OCI-LY1 (cell line): ENCODE data around the gene LRIG1.

Experiments
- H2AFZ ChIP-seq: fragments of 200-600 bp; sonication (generic), shearing (Covaris generic); 2 replicates; pipeline ENCODE4 v1.6.0; 2014; ENCODE audit warnings: antibody characterized with exemption, mild to moderate bottlenecking, low read length
- H3F3A ChIP-seq: fragments of 200-600 bp; sonication (generic), shearing (Covaris generic); 2 replicates; pipeline ENCODE4 v1.6.0; 2014; ENCODE audit warnings: mild to moderate bottlenecking, antibody characterized with exemption, low read length, moderate library complexity; ENCODE audit not compliant: insufficient read depth
- H3K27ac ChIP-seq: fragments of 200-600 bp; sonication (generic); 2 replicates; pipeline ENCODE4 v1.5.1; 2014; ENCODE audit warnings: low read length, mixed run types, mild to moderate bottlenecking, low read depth; ENCODE audit not compliant: poor library complexity, severe bottlenecking
- H3K27me3 ChIP-seq: fragments of 200-600 bp; sonication (generic); 2 replicates; pipeline ENCODE4 v1.6.0; 2014; ENCODE audit warnings: antibody characterized with exemption, mild to moderate bottlenecking, low read length, moderate library complexity; ENCODE audit not compliant: insufficient read depth
- H3K36me3 ChIP-seq: fragments of 200-600 bp; sonication (generic); 2 replicates; pipeline ENCODE4 v1.6.1; 2014; ENCODE audit warnings: mild to moderate bottlenecking, antibody characterized with exemption, low read length, moderate library complexity, mixed read lengths; ENCODE audit not compliant: insufficient read depth
- H3K4me1 ChIP-seq: fragments of 200-600 bp; sonication (generic); 2 replicates; pipeline ENCODE4 v1.5.1; 2014; ENCODE audit warnings: mild to moderate bottlenecking, low read length, moderate library complexity; ENCODE audit not compliant: insufficient read depth, severe bottlenecking
- H3K4me2 ChIP-seq: fragments of 200-600 bp; sonication (generic), shearing (Covaris generic); 2 replicates; pipeline ENCODE4 v1.6.1; 2014; ENCODE audit warnings: low read length
- H3K4me3 ChIP-seq: fragments of 200-600 bp; sonication (generic); 2 replicates; pipeline ENCODE4 v1.5.1; 2014; ENCODE audit warnings: low read length, low read depth, mild to moderate bottlenecking, mixed read lengths; ENCODE audit not compliant: poor library complexity, severe bottlenecking
- H3K79me2 ChIP-seq: fragments of 200-600 bp; shearing (Covaris generic); 2 replicates; pipeline ENCODE4 v1.6.1; 2016; ENCODE audit warnings: mixed run types, low read length, mixed read lengths; ENCODE audit not compliant: insufficient read depth
- H3K9ac ChIP-seq: fragments of 200-600 bp; sonication (generic), shearing (Covaris generic); 2 replicates; pipeline ENCODE4 v1.6.1; 2014; ENCODE audit warnings: mild to moderate bottlenecking, low read length, mixed read lengths
- H3K9me2 ChIP-seq: fragments of 200-600 bp; sonication (generic), shearing (Covaris generic); 2 replicates; pipeline ENCODE4 v1.6.1; 2014; ENCODE audit warnings: low read depth, mild to moderate bottlenecking, low read length, mixed read lengths
- H3K9me3 ChIP-seq: fragments of 200-600 bp; shearing (Covaris generic); 2 replicates; pipeline ENCODE4 v1.6.1; 2014; ENCODE audit warnings: low read length, mixed read lengths
- H4K20me1 ChIP-seq: fragments of 200-600 bp; sonication (generic), shearing (Covaris generic); 2 replicates; pipeline ENCODE4 v1.6.0; 2016; ENCODE audit warnings: mild to moderate bottlenecking, low read length; ENCODE audit not compliant: insufficient read depth
- CTCF ChIP-seq: fragments of 200-600 bp; sonication (generic), shearing (Covaris generic); IDR thresholded peaks from 2 replicates; pipeline ENCODE4 v1.5.1; 2017; ENCODE audit warnings: mild to moderate bottlenecking, antibody characterized with exemption, low read length, moderate library complexity, mixed read lengths
- EZH2 ChIP-seq: fragments of 200-600 bp; sonication (generic), shearing (Covaris generic); IDR thresholded peaks from 2 replicates; pipeline ENCODE4 v1.8.0; 2017; ENCODE audit warnings: borderline replicate concordance, mixed run types, mild to moderate bottlenecking, antibody characterized with exemption, low read length, moderate library complexity, mixed read lengths

The LRIG1 gene

GRCh38 chr3:66502981-66503380 lies 2.2 kb upstream of the LRIG1 start:
- H2AFZ ChIP-seq, result no peak overlapping the region
- no peak overlapping the region for H3K27ac ChIP-seq
- no peak overlapping the region for H3K9ac ChIP-seq
- H3K4me1 ChIP-seq, result peaks cover 5% of the 10 kb centered on the region
- no peaks in the 10 kb centered on the region for H4K20me1 ChIP-seq
- no peak overlapping the region for H3K4me2 ChIP-seq
- H3F3A ChIP-seq, result 0 out of 2 replicates have a peak, but pooled peaks cover 4% of the 10 kb centered on the region
- TF ChIP-seq EZH2, result no peak
- TF ChIP-seq CTCF, result no peak
- no peaks in the 10 kb centered on the region for H3K9me2 ChIP-seq
- no peaks in the 10 kb centered on the region for H3K36me3 ChIP-seq
- H3K79me2 ChIP-seq, result no peaks in the 10 kb centered on the region
- no peak overlapping the region for H3K4me3 ChIP-seq
- 0 out of 2 replicates have a peak, but pooled peaks cover 3% of the 10 kb centered on the region for H3K27me3 ChIP-seq
- H3K9me3 ChIP-seq, result no peaks in the 10 kb centered on the region

- H3K27me3 ChIP-seq, result 0 out of 2 replicates have a peak, but pooled peaks cover 3% of the 10 kb centered on the region
- H3K4me3 ChIP-seq, result no peak overlapping the region
- H3K4me2 ChIP-seq, result no peak overlapping the region
- H3K9me3 ChIP-seq, result no peaks in the 10 kb centered on the region
- H3K9ac ChIP-seq, result no peak overlapping the region
- H3K27ac ChIP-seq, result no peak overlapping the region
- TF ChIP-seq EZH2, result no peak
- TF ChIP-seq CTCF, result no peak
- H3K79me2 ChIP-seq, result no peaks in the 10 kb centered on the region
- no peaks in the 10 kb centered on the region for H3K36me3 ChIP-seq
- H3F3A ChIP-seq, result 0 out of 2 replicates have a peak, but pooled peaks cover 4% of the 10 kb centered on the region
- H4K20me1 ChIP-seq, result no peaks in the 10 kb centered on the region
- H3K9me2 ChIP-seq, result no peaks in the 10 kb centered on the region
- H3K4me1 ChIP-seq, result peaks cover 5% of the 10 kb centered on the region
- H2AFZ ChIP-seq, result no peak overlapping the region
Measured at GRCh38 chr3:66502245-66502874, 1.5 kb upstream of the LRIG1 start.

GRCh38 chr3:66501483-66502244 lies 842 bp upstream of the LRIG1 start:
- peak overlapping the region; percentile 77 for H3K4me2 ChIP-seq
- 0 out of 2 replicates have a peak, but pooled peaks cover 3% of the 10 kb centered on the region for H3K27me3 ChIP-seq
- 0 out of 2 replicates have a peak, but pooled peaks cover 4% of the 10 kb centered on the region for H3F3A ChIP-seq
- H3K36me3 ChIP-seq, result no peaks in the 10 kb centered on the region
- no peak overlapping the region for H2AFZ ChIP-seq
- H3K27ac ChIP-seq, result no peak overlapping the region
- H3K9me3 ChIP-seq, result no peaks in the 10 kb centered on the region
- H3K9me2 ChIP-seq, result no peaks in the 10 kb centered on the region
- H3K4me3 ChIP-seq, result peak overlapping the region; percentile 62
- TF ChIP-seq CTCF (no peak), EZH2 (no peak)
- no peaks in the 10 kb centered on the region for H4K20me1 ChIP-seq
- H3K4me1 ChIP-seq, result peaks cover 9% of the 10 kb centered on the region
- H3K79me2 ChIP-seq, result no peaks in the 10 kb centered on the region
- no peak overlapping the region for H3K9ac ChIP-seq
